Breast epithelium (tissue), 3 donors: ENCODE measurements around the gene STX8.
"Not testable (repeated sequence)": the region's sequence is repeated elsewhere in the genome, so short reads cannot be mapped to it uniquely, and the experiment has no call there.

Experiments
- POLR2A ChIP-seq: fragments of 450-650 bp; IDR thresholded peaks from one replicate; pipeline ENCODE4 v1.6.1; 2016; ENCODE audit warnings: antibody characterized with exemption, mild to moderate bottlenecking, moderate library complexity
- TF ChIP-seq, protein P1 (sequence below), 3 donors: fragments of 450-650 bp; IDR thresholded peaks; one replicate each; pipeline ENCODE4 v1.5.1; 2016 to 2017; ENCODE audit warnings: antibody characterized with exemption in 3 of 3, mild to moderate bottlenecking in 3 of 3, moderate library complexity in 3 of 3

GRCh38 chr17:9597638-9598037, 22.0 kb upstream of the STX8 start:
- TF ChIP-seq, protein P1, sequence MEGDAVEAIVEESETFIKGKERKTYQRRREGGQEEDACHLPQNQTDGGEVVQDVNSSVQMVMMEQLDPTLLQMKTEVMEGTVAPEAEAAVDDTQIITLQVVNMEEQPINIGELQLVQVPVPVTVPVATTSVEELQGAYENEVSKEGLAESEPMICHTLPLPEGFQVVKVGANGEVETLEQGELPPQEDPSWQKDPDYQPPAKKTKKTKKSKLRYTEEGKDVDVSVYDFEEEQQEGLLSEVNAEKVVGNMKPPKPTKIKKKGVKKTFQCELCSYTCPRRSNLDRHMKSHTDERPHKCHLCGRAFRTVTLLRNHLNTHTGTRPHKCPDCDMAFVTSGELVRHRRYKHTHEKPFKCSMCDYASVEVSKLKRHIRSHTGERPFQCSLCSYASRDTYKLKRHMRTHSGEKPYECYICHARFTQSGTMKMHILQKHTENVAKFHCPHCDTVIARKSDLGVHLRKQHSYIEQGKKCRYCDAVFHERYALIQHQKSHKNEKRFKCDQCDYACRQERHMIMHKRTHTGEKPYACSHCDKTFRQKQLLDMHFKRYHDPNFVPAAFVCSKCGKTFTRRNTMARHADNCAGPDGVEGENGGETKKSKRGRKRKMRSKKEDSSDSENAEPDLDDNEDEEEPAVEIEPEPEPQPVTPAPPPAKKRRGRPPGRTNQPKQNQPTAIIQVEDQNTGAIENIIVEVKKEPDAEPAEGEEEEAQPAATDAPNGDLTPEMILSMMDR (IDR thresholded peaks at IDR 0.05) = not testable (repeated sequence)
- not testable (repeated sequence) for TF ChIP-seq POLR2A
